HUDEP-2 (cell line): ENCODE results near the gene MFF.

Source experiments
- DNase-seq, 76 experiments: peaks; one replicate each; lab custom pipeline; 2025; ENCODE audit not compliant: unreplicated experiment in 76 of 76; lab: John Stamatoyannopoulos, UW

The MFF gene, protein sequence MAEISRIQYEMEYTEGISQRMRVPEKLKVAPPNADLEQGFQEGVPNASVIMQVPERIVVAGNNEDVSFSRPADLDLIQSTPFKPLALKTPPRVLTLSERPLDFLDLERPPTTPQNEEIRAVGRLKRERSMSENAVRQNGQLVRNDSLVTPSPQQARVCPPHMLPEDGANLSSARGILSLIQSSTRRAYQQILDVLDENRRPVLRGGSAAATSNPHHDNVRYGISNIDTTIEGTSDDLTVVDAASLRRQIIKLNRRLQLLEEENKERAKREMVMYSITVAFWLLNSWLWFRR

DNA sequence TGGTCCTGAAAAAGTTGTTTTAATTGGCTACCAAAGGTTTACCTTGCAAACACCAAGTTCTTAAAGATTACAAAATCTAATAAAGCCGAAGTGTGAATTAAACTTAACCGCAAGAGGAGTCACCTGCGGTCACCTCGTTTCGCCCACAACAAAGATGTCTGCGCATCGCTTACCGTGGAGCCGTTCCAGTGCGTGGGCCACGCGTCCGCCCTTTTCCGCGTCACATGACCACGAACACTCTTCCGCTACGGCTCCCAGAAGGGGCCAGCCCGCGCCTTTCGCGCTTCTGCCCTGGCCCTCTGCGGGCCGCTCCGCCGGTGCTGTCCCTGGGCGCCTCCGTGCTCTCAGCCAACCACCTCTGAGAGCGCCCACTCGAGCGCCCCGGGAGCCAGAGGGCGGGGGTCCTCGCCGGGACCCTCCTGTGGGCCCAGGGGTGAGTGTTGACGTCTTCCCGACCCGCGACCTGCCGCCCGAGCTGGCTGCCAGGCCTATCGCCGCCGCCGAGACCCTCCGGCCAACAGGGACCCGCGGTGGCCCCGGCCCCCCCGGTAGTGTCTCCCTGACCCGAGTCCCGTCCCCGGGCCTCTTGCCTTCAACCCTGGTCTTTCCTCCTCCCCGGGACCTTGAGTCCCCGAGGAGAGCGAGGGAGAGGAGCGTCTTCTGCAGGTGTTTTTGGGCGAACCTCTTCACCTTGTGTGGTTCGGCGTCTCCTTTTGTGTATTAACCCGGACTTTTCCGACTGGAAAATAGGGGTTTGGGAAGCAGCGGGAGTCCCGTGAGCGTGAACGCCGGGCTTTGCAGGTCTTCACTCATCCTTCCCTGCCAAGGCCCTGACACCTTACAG lies at the start of gene MFF:
TSS of gene MFF (plus strand) at position 257 of the 844 bp plus-strand sequence. CDS start 5,415 bp downstream, outside the sequence.
- DNase-seq, result peak in 74 of 76 experiments; percentile 38 to 93 (median 81)

DNA sequence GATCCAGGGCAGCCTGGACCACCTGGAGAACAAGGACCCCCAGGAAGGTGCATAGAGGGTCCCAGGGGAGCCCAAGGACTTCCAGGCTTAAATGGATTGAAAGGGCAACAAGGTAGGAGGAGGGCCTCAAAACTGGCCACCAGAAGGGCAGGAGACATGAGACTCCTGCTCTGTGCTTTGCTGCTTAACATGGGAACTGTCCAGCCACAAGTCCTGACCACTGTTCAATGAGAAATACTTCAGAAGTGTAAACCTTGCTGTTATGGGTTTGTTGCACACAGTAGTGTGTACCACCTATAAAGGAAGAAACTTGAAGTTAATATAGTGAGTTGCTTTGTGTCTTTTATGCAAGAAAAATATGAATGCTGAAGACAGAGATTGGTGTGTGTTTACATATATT lies 44.2 kb upstream of the MFF start:
- no peak for DNase-seq

DNA sequence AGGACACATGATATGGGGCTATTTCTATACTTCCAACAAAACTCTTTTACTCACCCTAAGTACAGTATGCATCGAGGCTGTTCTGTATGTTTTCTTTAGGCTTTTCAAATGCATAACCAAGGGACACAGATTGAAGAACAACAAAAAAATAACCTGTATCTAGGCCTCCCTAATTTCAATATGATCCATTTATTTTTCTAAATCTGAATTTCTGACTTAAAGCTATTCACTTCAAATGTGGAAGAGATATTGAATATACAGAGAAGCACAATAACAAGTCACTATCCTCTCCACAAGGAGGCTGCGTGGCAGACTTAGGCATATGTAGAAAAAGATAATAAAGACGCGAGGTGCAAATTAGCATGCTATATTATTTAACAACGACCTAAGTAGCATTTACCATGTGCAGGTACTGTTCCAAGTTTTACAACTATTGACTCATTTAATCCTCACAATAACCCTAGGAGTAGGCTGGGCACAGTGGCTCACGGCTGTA lies 39.3 kb upstream of the MFF start:
- no peak for DNase-seq

DNA sequence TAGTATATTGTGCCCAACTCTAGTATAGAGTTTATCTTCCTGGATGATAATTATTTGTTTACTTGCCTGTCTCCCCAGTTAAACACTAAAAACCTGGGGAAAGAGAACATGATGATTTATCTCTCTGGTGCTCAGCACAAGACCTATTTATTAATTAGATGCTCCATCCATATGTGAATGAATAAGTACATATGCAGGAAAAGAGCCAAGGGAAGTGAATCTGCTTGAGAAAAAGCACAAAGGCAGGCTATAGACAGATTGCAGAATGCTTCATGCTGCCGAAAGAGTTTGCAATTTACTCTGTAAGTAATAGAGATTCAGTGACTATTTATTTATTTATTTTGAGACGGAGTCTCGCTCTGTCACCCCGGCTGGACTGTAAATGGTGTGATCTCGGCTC lies 37.3 kb upstream of the MFF start:
- DNase-seq, result no peak

DNA sequence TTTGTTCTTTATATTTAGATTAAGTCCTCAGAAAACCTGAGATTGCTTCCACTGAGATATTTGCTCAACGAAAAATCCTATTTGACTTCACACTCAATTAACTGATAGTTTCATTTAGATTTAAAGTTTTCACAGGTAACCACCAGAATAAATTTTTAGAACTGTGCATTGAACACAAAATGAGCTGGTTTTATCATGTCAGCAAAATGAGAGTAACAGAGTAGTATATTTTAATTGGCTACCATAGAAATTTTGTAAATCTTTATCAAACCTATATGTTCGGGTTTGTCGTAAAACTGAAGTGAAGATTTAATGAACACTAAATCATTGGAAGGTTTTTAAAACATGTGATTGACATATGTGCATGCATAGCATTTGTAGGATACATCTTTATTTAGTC lies 32.7 kb upstream of the MFF start:
- DNase-seq, result no peak

DNA sequence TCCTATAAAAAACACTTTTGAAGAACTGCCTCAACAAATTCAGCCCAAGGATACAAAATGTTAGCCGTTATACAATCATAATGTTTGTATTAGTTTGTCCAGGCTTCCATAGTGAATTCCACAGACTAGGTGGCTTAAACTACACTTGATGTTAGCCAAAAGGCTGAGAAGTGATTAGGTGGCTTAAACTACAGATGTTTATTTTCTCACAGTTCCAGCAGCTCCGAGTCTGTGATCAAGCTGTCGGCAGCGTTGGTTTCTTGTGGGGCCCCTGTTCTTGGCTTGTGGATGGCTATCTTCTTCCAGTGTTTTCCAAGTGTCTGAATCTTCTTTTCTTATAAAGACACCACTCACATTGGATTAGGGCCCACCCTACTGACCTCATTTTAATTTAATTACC lies 31.5 kb upstream of the MFF start:
- DNase-seq, result no peak

DNA sequence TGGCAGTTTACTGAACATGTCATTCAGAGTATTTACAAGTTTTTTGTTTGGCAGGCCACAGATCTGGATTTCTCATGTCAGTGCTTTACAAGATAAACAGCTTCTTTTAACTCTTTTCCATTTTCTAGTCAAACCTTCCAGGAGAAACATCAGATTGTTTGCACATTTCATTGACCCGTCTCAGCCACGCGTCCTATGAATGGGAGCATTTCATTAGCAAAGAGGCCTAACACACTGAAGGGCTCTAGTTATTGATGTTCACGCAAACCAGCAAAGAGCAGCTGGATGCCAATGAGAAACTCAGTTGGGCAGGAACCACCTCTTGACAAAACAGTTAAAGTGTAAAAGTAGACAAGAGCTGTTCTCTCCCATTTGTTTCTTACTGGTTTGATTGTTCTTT lies 29.2 kb upstream of the MFF start:
- no peak for DNase-seq

DNA sequence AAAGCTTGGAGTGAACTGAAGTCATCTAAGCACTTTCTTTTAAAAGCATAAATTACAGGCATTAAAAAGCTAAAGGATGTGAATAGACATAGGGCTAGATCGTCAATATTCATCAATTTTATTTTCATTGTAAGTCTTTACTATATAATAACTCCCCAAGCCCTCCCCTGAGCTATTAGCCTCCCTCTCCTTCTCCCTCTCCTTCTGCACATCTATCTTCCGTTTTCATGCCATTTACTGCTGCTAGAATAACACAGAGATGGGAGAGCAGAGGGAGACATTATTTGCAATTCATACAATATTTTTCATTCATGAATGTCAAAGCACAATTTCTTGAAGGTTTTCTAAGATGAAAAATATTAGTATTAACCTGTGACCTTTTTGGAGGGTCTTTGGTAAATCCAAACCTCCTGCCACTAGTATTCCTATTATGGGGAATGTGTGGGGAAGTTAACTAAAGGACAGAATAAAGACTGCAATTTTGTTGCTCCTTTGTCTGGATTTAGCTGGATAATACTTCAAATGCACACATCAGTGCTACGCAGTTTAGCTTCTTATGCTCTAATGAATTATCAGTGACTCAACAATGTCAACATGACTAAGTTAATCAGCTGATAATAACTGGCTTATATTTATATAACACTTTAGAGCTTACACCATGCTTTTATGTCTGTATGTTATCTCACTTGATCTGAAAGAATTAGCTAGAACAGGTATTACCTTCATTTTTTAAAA lies 28.2 kb upstream of the MFF start:
- no peak for DNase-seq

DNA sequence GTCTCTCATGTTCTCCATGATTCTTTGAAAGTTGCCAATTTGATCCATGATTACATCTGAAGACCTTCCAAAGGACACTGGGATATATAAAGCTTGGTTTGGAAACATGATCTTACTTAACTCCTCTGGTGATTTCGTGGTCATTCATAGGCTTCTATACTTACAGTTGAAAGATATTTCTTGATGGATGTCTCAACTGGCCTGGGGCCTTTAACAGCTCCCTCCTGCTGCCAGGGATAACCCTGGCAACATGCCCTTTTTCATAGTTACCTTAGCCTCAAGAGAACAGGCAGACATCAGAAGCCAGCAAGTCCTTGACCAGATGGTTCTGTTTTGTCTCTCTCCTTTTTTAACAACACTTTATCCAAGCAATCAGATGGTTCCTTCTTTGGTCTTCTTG lies 23.5 kb upstream of the MFF start:
- no peak for DNase-seq

DNA sequence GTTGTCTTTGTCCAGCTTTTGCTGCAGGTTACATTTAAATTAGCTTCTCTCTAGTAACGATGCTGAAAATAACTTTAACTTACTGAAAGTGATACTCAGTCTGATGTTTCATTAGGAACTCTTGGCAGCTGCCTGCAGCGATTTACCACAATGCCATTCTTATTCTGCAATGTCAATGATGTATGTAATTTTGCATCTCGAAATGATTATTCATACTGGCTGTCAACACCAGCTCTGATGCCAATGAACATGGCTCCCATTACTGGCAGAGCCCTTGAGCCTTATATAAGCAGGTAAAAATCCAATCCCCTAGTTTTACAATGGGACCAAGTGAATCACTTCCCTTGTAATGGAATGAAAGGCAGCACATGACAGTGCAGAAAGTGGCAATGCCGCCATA lies 16.3 kb upstream of the MFF start:
- no peak for DNase-seq

DNA sequence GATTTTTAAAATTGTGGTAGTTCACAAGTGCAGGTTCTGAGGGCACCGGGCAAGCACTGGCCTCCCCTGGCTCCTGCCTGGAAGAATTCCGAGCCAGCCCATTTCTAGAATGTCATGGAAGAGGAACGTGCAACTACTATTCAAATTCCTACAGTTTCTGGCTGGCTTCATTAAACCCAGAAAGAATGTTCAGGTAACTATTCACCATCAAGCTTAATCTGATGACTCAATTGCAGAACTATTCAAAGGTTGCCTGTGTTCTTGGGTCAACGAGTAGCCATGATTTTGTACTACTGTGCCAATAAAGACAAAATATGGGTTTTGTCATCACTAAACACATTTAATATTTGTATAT lies 14.3 kb upstream of the MFF start:
- DNase-seq, result no peak

DNA sequence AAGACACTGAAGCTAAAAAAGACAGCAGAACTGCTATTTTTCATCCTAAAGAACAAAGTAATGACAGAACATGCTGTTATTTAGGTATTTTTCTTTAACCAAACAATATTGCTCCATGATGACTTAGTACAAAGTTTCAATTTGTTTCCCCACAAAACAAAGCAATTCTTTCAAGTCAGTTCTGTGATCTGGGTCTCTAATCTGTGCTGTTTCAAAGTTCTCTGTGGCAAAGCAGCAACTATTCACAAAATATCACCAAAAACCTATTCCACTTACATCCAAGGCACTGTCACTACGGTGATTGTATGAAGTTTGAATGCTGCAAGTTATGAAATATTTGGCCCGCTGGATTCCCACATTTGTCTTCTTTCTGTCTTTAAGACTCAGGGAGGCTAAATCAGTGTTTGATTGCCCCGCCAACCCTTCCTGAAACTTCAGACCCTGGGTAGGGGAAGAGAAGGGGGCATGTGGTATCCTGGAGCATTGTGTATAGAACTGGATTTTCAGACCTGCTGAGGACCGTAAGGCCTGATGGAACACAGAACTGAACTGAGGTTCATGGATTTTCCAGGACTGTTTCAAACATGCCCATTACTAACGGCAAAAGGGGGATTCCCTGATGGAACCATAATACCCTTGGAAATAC lies 13.1 kb upstream of the MFF start:
- DNase-seq, result no peak

DNA sequence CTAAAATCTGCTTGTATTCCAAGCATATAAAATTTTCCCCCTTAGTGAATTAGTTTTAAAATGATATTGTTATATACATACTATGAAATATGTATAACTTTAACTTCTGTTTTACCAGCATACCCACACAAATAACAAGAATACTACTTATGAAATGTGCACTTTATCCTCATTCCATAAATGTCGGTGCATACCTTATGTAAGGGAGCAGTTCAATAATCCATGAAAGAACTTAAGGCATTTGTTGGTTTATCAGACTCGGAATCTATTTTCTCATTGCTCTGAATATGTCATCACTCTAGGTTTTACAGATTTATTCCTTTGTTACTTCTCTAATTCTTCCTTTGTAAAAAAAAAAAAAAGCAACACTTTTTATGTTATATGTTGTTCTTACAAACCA lies 12.5 kb upstream of the MFF start:
- DNase-seq, result no peak

DNA sequence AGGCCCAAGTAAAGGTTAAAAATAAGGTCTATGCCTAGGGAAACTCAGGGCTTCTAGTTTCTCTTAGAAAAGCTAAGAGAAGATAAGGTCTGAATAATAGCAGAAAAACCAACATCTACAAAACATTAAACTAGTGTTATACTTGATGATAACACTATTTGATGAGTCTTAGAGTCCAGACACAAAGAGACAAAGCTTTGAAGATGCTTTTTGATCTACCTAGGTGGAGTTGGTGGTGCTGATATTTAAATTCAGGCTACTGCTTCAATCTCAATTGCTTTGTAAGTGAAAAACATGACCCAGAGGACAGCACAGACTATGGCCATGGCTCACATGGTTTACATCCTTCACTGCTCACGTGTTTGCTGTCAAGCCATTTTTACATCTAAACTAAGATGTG lies 11.7 kb upstream of the MFF start:
- DNase-seq, result no peak

DNA sequence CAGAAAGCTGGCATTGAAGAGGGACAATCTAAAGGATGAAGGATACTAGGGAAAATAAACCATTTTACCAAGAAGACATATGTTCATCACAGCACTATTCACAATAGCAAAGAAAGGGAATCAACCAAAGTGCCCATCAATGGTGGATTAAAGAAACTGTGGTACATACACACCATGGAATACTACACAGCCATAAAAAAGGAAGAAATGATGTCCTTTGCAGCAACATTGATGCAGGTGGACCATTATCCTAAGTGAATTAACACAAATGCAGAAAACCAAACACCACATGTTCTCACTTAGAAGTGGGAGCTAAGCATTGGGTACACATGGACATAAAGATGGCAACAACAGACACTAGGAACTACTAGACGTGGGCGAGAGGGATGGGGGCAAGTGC lies 7.2 kb upstream of the MFF start:
- no peak for DNase-seq

DNA sequence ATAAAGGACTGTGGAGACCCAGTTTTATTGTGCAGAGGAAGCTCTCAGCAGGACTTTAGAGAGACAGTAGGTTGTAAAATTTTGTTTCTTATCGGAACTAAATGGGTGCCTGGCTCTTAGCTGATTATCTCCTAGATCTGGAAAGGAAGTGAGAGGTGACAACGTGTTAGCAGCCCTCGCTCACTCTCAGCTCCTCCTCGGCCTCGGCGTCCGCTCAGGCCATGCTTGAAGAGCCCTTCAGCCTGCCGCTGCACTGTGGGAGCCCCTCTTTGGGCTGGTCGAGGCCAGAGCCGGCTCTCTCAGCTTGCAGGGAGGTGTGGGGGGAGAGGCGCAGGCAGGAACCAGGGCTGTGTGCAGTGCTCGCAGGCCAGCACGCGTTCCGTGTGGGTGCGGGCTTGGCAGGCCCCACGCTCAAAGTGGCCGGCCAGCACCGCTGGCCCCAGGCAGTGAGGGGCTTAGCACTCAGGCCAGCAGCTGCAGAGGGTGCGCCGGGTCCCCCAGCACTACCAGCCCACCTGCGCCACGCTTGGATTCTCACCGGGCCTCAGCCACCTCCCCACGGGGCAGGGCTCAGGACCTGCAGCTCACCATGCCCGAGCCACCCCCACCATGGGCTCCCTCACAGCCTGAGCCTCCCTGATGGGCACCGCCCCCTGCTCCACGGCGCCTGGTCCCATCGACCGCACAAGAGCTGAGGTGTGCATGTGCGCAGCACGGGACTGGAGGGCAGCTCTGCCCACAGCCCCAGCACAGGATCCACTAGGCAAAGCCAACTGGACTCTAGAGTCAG lies 4.6 kb upstream of the MFF start:
- DNase-seq, result peak in 8 of 76 experiments; percentile 3 to 47 (median 15)

DNA sequence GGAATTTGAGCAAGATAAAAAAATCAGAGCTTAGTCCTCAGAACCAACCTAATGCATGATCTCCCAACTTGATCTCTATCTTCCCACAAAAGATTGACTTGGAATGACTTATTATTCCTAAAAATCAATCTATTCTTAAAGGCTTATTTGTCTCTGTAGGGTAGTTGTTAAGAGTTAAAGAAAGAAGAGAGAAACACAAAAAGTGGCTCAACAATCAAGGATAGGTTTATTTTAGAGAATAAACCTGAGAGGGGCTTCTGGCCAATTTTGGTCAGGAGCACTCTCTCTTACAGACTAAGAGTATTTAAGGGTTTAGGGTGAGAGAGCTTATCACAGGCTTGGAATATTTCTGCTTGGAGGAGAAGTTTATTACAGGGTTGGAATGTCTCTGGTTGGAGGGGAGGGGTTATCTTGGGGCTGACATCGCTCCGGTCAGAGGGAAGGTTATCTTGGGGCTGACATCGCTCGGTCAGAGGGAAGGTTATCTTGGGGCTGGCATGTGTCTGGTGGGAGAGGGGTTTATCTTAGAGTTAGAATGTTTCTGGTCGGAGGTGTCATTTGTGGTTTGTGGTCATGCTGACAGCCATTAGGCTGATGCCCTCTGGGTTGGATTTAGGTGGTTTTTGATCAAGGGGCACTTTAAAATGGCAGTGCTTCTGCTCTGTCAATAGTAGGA lies 2.4 kb upstream of the MFF start:
- peak in 41 of 76 experiments; percentile 2 to 76 (median 31) for DNase-seq

DNA sequence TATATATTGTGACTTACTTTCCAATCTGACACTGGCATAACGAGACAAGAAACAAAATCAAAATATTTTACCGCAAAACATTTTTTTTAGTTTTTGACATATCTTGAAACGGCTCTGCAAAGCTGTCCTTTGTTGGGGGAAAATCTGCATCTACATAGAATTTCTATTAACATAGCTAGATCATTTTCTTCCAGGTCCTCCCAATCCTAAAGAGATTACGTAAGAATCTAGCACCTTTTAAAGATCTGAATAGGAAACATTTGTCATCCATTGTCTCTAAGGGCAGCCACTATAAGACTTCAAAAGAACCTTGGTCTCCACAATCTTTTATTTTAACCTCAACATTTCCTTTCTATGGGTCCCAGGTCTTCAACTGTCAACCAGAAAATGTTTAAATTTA lies 1.2 kb upstream of the MFF start:
- no peak for DNase-seq

DNA sequence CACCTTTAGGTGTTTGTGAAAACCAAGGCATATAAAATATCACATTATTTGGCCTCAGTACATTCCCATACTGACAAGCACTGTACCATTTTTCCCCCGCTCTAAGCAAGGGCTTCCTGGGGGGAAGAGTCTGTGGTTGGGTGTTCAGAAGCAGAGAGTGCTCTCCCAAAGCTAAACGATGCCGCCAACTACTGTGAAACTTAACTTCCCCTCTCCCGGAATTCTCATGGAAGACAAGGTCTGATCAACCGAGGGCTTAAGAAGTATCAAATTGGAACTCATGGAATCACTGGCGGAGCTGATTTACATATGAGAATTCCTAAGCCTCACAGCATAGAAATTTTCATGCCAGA lies 433 bp upstream of the MFF start:
- peak in 3 of 76 experiments; percentile 7 to 42 (median 25) for DNase-seq

DNA sequence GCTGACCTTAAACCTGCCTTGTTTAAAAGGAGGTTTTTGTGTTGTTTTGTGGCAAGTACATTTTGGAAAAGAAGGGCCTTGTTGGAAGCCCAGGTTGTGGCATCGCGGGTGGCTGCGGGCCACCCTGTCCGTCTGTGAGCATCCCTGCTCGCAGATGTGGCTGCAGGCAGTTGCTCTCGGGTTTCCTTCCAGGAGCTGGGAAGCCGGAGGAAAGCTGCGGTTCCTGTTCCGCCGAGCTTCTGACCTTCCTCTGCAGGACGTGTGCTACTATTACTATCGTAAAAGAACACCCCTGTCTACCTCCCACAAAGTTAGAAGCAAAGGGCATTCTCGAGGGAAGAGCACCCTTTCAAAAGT lies 766 bp downstream of the MFF start:
- peak in 8 of 76 experiments; percentile 5 to 51 (median 28) for DNase-seq
